TTC549 (cell line): ENCODE data around the gene POU2AF1.

Source experiments
- FAIRE-seq: peaks from 2 replicates; lab custom pipeline; 2012; peaks lifted over from hg19 to GRCh38; lab: Jason Lieb, UNC

POU2AF1 gene

GRCh38 chr11:111378861-111379601 lies at the start of gene POU2AF1:
Gene POU2AF1, minus strand, starts transcription at chr11:111379275. Its CDS starts 98 bp downstream, at chr11:111379177.
- no peak for FAIRE-seq

GRCh38 chr11:111428113-111428876 lies 49.2 kb upstream of the POU2AF1 start:
- FAIRE-seq = no peak

GRCh38 chr11:111427471-111427912 lies 48.4 kb upstream of the POU2AF1 start:
- no peak for FAIRE-seq

GRCh38 chr11:111426617-111427016 lies 47.5 kb upstream of the POU2AF1 start:
- no peak for FAIRE-seq

- FAIRE-seq = no peak
Observed at GRCh38 chr11:111423250-111423615, 44.2 kb upstream of the POU2AF1 start.

GRCh38 chr11:111422494-111423249 lies 43.6 kb upstream of the POU2AF1 start:
- no peak for FAIRE-seq

- FAIRE-seq = no peak
Observed at GRCh38 chr11:111421251-111421650, 42.2 kb upstream of the POU2AF1 start.

GRCh38 chr11:111419641-111420327 lies 40.7 kb upstream of the POU2AF1 start:
- no peak for FAIRE-seq

GRCh38 chr11:111419181-111419580 lies 40.1 kb upstream of the POU2AF1 start:
- FAIRE-seq = no peak

GRCh38 chr11:111418436-111418787 lies 39.3 kb upstream of the POU2AF1 start:
- no peak for FAIRE-seq

- FAIRE-seq = no peak
Observed at GRCh38 chr11:111417766-111418435, 38.8 kb upstream of the POU2AF1 start.

GRCh38 chr11:111417011-111417765 lies 38.1 kb upstream of the POU2AF1 start:
- FAIRE-seq = no peak

GRCh38 chr11:111416231-111416960 lies 37.3 kb upstream of the POU2AF1 start:
- FAIRE-seq = no peak

- FAIRE-seq = no peak
Observed at GRCh38 chr11:111414936-111415335, 35.9 kb upstream of the POU2AF1 start.

- FAIRE-seq = no peak
Observed at GRCh38 chr11:111414267-111414931, 35.3 kb upstream of the POU2AF1 start.

- no peak for FAIRE-seq
Observed at GRCh38 chr11:111413849-111414248, 34.8 kb upstream of the POU2AF1 start.

- no peak for FAIRE-seq
Observed at GRCh38 chr11:111412293-111412692, 33.2 kb upstream of the POU2AF1 start.

- no peak for FAIRE-seq
Observed at GRCh38 chr11:111411456-111411855, 32.4 kb upstream of the POU2AF1 start.

- FAIRE-seq = no peak
Observed at GRCh38 chr11:111410951-111411350, 31.9 kb upstream of the POU2AF1 start.

GRCh38 chr11:111409915-111410314 lies 30.8 kb upstream of the POU2AF1 start:
- FAIRE-seq = no peak
